KOPT-K1 (cell line): Measurements from ENCODE around the gene INPP4B.
A peak's percentile ranks its signal among the peaks of the same experiment; 100 is the strongest.
"Not testable (repeated sequence)": the region's sequence is repeated elsewhere in the genome, so short reads cannot be mapped to it uniquely, and the experiment has no call there.

Experiments
- H3K27ac ChIP-seq: fragments of 200-600 bp; sonication (generic); 2 replicates; pipeline ENCODE4 v1.5.1; 2016; ENCODE audit warnings: antibody characterized with exemption, mild to moderate bottlenecking, low read depth, low read length; ENCODE audit not compliant: poor library complexity, severe bottlenecking
- H3K36me3 ChIP-seq: fragments of 200-600 bp; sonication (generic); 2 replicates; pipeline ENCODE4 v1.5.1; 2017; ENCODE audit warnings: antibody characterized with exemption, mild to moderate bottlenecking, low read length, moderate library complexity; ENCODE audit not compliant: insufficient read depth
- H3K9me3 ChIP-seq: fragments of 200-600 bp; sonication (generic); 2 replicates; pipeline ENCODE4 v1.5.1; 2017; ENCODE audit warnings: antibody characterized with exemption, low read length, mild to moderate bottlenecking; ENCODE audit not compliant: insufficient read depth, poor library complexity, severe bottlenecking

INPP4B gene

DNA sequence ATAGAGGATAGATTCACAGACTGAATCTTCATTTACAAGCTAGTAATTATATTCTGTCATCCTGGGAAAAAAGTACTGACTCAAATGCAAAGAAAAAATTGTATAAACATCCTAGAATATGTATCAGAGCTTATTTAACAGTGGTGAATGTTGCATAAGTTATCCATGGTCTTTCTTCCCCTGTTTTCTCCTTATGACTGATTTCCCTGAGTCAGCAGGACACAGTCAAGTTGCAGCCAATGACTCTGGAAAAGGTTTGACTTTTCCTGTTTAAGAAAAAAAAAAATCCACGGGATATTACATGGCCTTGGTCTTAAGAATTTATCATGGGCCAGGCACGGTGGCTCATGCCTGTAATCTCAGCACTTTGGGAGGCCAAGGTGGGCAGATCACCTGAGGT lies 36.5 kb downstream of the INPP4B start:
- Histone ChIP-seq H3K36me3 (no peaks in the 10 kb centered on the region), H3K9me3 (no peaks in the 10 kb centered on the region), H3K27ac (no peak overlapping the region)

DNA sequence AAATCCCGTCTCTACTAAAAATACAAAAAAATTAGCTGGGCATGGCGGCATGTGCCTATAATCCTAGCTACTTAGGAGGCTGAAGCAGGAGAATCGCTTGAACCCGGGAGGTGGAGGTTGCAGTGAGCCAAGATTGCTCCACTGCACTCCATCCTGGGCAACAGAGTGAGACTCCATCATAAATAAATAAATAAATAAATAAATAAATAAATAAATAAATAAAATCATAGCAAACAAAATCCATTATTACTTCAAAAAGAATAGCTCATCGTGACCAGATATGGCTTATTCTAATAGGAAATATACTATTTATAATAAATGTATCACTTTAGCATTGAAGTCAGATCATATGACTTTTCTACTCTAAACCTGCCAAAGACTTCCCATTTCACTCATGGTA lies 42.2 kb downstream of the INPP4B start:
- not testable (repeated sequence) for H3K36me3 ChIP-seq, H3K27ac ChIP-seq

GRCh38 chr4:142801966-142802365 lies 44.1 kb downstream of the INPP4B start:
- Histone ChIP-seq H3K36me3 (no peaks in the 10 kb centered on the region), H3K9me3 (no peaks in the 10 kb centered on the region), H3K27ac (no peak overlapping the region)

More for the DNA sequence above, 42.2 kb downstream of the INPP4B start:
- not testable (repeated sequence) for H3K9me3 ChIP-seq

DNA sequence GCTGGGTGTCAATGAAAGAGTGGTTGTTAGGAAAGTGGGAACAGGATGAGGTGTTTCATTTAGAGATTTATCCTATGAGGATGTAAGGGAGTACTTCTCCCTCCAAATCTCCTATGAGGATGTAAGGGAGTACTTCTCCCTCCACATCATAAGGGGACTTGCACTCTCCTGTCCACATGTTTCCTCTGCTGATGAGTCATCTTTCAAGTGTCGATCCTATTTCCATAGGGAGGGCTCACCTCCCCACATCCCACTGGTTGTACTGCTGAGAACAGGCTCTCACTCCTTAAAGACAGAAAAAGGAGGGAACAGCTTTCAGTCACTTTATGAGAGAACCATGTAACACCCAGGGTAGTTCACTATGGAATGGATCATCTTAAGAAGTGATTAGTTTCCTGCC lies 65.0 kb downstream of the INPP4B start:
- Histone ChIP-seq H3K36me3 (no peaks in the 10 kb centered on the region), H3K9me3 (no peaks in the 10 kb centered on the region), H3K27ac (no peak overlapping the region)

DNA sequence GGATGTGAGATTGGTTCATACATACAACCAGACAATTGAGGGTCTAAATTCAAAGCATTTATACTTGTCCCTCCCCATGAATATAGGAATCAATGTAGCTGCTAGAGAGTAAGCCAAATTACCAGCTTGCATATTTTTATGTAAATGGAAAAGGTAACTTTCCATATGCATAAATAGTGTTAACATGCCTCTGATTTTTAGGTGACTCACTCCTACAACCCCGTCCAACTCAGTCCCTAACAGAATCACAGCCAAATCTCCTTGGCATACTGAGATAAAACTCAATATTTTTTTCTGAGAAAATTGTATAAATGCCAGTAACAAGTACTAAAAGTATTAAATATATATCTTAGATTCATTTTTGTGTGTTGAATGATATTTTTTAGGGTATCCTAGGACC lies 67.2 kb downstream of the INPP4B start:
- Histone ChIP-seq H3K27ac (no peak overlapping the region), H3K9me3 (no peaks in the 10 kb centered on the region), H3K36me3 (no peaks in the 10 kb centered on the region)

- no peak overlapping the region for H3K27ac ChIP-seq
- no peaks in the 10 kb centered on the region for H3K9me3 ChIP-seq
- no peaks in the 10 kb centered on the region for H3K36me3 ChIP-seq
These were observed 67.7 kb downstream of the INPP4B start for GRCh38 chr4:142778430-142778829.

DNA sequence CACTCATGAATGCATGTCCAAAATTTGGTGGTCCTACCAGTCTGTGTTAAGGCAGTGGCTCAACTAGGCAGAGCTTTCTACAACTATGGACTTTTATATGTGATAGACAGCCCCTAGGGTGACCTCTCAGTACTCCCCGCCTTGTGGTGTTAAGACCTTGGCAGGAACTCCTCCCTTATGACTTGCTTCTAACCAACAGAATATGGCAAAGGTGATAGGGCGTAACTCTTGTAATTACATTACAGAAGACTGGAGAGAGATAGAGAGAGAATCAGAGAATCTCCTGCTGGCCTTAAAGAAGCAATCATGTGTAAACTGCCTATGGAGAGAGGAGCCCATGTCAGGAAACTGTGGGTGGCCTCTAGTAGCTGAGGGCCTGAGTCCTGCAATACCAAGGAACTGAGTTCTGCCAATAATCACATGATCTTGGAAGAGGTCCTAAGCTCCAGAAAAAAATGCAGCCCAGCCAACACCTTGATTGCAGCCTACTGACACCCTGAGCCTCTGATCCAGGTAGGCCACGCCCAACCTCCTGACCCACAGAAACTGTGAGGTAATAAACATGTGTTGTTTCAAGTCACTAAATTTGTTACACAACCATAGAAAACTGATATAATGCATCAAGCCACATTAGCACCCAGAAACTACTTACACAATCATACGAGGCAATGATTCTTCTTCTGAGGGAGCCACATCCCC lies 68.9 kb downstream of the INPP4B start:
- H3K36me3 ChIP-seq = no peaks in the 10 kb centered on the region
- H3K27ac ChIP-seq = no peak overlapping the region
- no peaks in the 10 kb centered on the region for H3K9me3 ChIP-seq

- H3K36me3 ChIP-seq = no peaks in the 10 kb centered on the region
- no peaks in the 10 kb centered on the region for H3K9me3 ChIP-seq
- no peak overlapping the region for H3K27ac ChIP-seq
These were observed 70.1 kb downstream of the INPP4B start for GRCh38 chr4:142776026-142776425.

GRCh38 chr4:142773505-142773904 lies 72.6 kb downstream of the INPP4B start:
- H3K9me3 ChIP-seq = no peaks in the 10 kb centered on the region
- no peaks in the 10 kb centered on the region for H3K36me3 ChIP-seq
- H3K27ac ChIP-seq = no peak overlapping the region

- H3K9me3 ChIP-seq = no peaks in the 10 kb centered on the region
- H3K27ac ChIP-seq = no peak overlapping the region
- no peaks in the 10 kb centered on the region for H3K36me3 ChIP-seq
These were observed 83.8 kb downstream of the INPP4B start for GRCh38 chr4:142762280-142762679.

DNA sequence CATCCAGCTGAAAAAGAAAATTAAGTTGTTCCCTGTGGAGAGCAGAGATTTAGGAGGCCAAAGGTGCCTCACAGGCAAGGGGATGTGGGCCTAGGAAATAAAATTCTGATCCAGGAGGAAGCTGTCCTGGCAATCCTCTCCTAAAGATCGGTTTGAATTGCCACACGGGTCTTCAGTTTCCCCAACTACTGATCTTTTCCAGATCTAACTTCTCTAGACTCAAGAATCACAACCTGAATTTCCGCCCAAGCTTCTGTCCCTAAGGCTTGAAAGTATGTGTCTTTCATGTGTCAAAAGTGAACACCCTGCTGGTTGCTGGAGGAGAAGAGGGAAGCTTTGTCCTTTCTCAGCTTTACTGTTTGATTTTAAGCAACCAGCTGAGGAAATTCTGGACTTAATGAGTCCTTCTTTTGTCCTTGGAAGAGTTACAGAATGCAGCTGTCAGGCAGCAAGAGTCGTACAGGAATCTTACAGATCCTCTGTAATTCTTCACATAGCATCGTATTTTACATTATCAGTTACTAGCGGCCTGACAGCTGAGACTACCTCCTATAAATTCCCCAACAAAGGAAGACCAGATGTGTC lies 93.8 kb downstream of the INPP4B start:
- H3K27ac ChIP-seq = no peak overlapping the region

GRCh38 chr4:142743121-142743825 lies 102.8 kb downstream of the INPP4B start:
- H3K27ac ChIP-seq = no peak overlapping the region
- peaks cover 11% of the 10 kb centered on the region for H3K9me3 ChIP-seq
- no peaks in the 10 kb centered on the region for H3K36me3 ChIP-seq

More for the DNA sequence above, 93.8 kb downstream of the INPP4B start:
- Histone ChIP-seq H3K9me3 (peaks cover 3% of the 10 kb centered on the region), H3K36me3 (no peaks in the 10 kb centered on the region)

DNA sequence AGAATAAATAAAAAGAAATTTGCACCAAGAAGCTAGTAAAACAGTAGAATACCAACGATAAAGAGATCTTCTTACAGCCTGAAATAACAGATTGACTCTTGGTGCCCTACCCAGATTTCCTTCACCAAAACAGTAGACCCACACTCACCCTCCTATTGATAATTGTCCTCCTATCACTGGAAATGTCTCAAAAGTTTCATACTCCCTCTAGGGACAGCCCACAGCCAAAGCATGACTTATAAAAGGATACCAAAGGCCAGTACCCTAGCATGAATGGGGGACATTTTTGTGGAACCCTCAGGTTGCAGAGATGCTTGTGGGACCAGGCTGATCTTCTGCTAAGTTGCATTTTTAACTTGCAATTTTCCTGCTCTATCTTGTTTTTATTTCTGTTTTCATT lies 104.1 kb downstream of the INPP4B start:
- H3K36me3 ChIP-seq = no peaks in the 10 kb centered on the region
- H3K27ac ChIP-seq = no peak overlapping the region
- H3K9me3 ChIP-seq = peaks cover 8% of the 10 kb centered on the region

DNA sequence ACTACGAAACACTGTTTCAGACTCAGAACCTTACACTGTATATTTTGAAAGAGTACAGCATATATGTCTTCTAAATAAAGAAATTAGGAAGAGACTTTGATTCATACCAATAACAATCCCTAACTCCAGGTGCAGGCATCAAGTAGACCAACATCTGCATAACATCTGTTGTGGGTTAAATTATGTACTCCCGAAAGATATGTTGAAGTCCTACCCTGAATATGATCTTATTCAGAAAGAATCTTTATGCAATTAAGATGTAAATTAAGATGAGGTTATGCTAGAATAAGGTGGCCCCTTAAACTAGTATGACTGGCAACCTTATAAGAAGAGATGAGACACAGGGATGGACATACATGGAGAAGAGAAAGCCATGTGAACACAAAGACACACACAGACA lies 117.9 kb downstream of the INPP4B start:
- Histone ChIP-seq H3K9me3 (no peaks in the 10 kb centered on the region), H3K36me3 (no peaks in the 10 kb centered on the region), H3K27ac (peak overlapping the region; percentile 64)

- Histone ChIP-seq H3K36me3 (no peaks in the 10 kb centered on the region), H3K9me3 (no peaks in the 10 kb centered on the region), H3K27ac (peak overlapping the region; percentile 64)
These were observed 119.0 kb downstream of the INPP4B start for GRCh38 chr4:142727149-142727548.

GRCh38 chr4:142725886-142726285 lies 120.2 kb downstream of the INPP4B start:
- Histone ChIP-seq H3K27ac (peak overlapping the region; percentile 64), H3K36me3 (no peaks in the 10 kb centered on the region), H3K9me3 (no peaks in the 10 kb centered on the region)
